ENCODE data around the gene CD59. TPM values are rescaled to one million over a fixed set of nuclear protein-coding genes. Genes with fewer than 3 reads are reported as not detected.

Gene CD59, protein sequence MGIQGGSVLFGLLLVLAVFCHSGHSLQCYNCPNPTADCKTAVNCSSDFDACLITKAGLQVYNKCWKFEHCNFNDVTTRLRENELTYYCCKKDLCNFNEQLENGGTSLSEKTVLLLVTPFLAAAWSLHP
- total RNA-seq (2016; rRNA removed; fragmentation: Illumina TruSeq; extraction: Trizol) (184 and 289 TPM in 2 replicates), polyA plus RNA-seq (2011; rRNA removed) (127 and 132 TPM in 2 replicates), polyA minus RNA-seq (2011; rRNA and poly(A)+ RNA removed; ENCODE audit: low replicate concordance) (118 and 499 TPM in 2 replicates), Bru-seq, nascent RNA (percentile 88 among the genes with signal in this experiment), BruChase-seq, experiment 1, labeled RNA remaining after a 6-hour chase (percentile 93 among the genes with signal in this experiment), BruChase-seq, experiment 2, labeled RNA remaining after a 2-hour chase (percentile 89 among the genes with signal in this experiment)
- 17.9 and 18.3 TPM in 2 replicates for total RNA-seq (2016; cell fraction: cytosol; rRNA removed; fragmentation: Illumina TruSeq; extraction: Trizol; ENCODE audit: low read depth)
- total RNA-seq (2016; cell fraction: insoluble cytoplasmic fraction; rRNA removed; fragmentation: Illumina TruSeq; extraction: Trizol), result 187 and 287 TPM in 2 replicates
- 57.6 and 59.8 TPM in 2 replicates for total RNA-seq (2016; cell fraction: membrane; rRNA removed; fragmentation: Illumina TruSeq; extraction: Trizol)
- total RNA-seq (2016; cell fraction: nucleus; rRNA removed; fragmentation: Illumina TruSeq; extraction: Trizol), result 207 and 235 TPM in 2 replicates
- 79.2 and 136 TPM in 2 replicates for polyA plus RNA-seq (2011; cell fraction: cytosol; rRNA removed)
- 35.8 and 50.3 TPM in 2 replicates for polyA plus RNA-seq (2011; cell fraction: nucleus; rRNA removed)
- 99.3 and 122 TPM in 2 replicates for polyA plus RNA-seq (2012)
- polyA plus RNA-seq (2016; cell fraction: cytosol; fragmentation: Illumina TruSeq; extraction: Trizol; ENCODE audit: low read depth), result 34.0 and 44.2 TPM in 2 replicates
- 136 and 153 TPM in 2 replicates for polyA plus RNA-seq (2016; cell fraction: insoluble cytoplasmic fraction; fragmentation: Illumina TruSeq; extraction: Trizol; ENCODE audit: low read depth)
- polyA plus RNA-seq (2016; cell fraction: membrane; fragmentation: Illumina TruSeq; extraction: Trizol; ENCODE audit: low read depth), result 35.5 and 37.5 TPM in 2 replicates
- 257 and 263 TPM in 2 replicates for polyA plus RNA-seq (2016; cell fraction: nucleus; fragmentation: Illumina TruSeq; extraction: Trizol; ENCODE audit: insufficient read depth, low read depth)
- polyA minus RNA-seq (2011; cell fraction: cytosol; rRNA and poly(A)+ RNA removed), result 42.6 and 62.0 TPM in 2 replicates
- polyA minus RNA-seq (2011; cell fraction: nucleus; rRNA and poly(A)+ RNA removed), result 31.4 and 43.6 TPM in 2 replicates
- long read RNA-seq, experiment 1, full-length matches to known transcripts, result 138 of 160 reads
- long read RNA-seq, experiment 1, partial matches to known transcripts, result 0 of 160 reads
- long read RNA-seq, experiment 1, other reads (novel, unspliced or antisense), result 22 of 160 reads
- long read RNA-seq, experiment 2, full-length matches to known transcripts, result 200 of 302 reads
- long read RNA-seq, experiment 2, partial matches to known transcripts, result 10 of 302 reads
- long read RNA-seq, experiment 2, other reads (novel, unspliced or antisense), result 92 of 302 reads

DNA sequence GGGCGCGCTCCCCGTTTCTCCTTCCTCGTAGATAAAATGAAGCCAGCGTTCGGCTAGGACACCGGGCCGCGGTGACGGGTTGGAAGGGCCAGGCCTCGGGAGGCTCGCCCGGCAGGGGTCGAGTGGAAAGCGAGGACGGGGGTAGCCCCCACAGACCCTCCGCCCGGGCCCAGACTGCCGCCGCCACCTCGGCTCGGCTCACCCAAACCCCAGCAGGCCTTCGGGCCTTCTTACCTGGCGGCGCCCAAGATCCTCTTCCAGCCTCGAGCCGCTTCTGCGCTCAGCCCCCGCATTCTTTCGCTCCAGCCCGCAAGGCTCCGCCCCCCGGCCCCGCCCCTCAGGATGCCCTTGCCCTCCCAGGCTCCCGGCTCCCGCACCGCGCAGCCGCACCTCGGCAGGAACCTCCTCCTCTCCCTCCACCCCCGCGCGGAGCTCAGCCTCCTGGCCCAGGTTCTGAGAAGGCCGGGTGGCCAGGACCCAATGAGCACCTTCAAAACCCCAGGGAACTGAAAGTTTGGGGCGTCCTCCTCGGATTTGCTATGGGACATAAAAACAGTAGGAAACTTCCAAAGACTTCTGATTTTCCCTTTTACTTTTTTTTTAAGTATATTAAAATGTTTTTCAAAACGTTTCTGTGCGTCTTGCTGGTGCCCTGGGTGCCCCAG lies at the start of gene CD59:
Gene CD59 (minus strand): TSS at position 276 of the 665 bp plus-strand sequence. CDS start 13,978 bp downstream, outside the sequence.
- no peak for FAIRE-seq
- Histone ChIP-seq H3K36me3 (replicated peaks in 1 of 2; ENCODE audit: control insufficient read depth in 1 of 2, insufficient read depth in 2 of 2, low read length in 2 of 2) (no peaks in the 10 kb centered on the region; a peak in 1 of 5 replicates), H3K4me3 (replicated peaks in 1 of 3; ENCODE audit: insufficient read depth in 1 of 3, low read depth in 2 of 3, low read length in 3 of 3) (peak within 1 kb of the TSS; percentile 80 to 93 (median 92)), H3K27me3 (ENCODE audit: control insufficient read depth in 1 of 2, insufficient read depth in 2 of 2, low read length in 2 of 2) (no peaks in the 10 kb centered on the region; a peak in 1 of 5 replicates), H3K9me3 (ENCODE audit: low read length) (no peaks in the 10 kb centered on the region), H3K9ac (ENCODE audit: insufficient read depth, low read depth, low read length) (peak within 1 kb of the TSS; percentile 88), H3K27ac (ENCODE audit: extremely low read length, insufficient read depth, low read length) (peak within 1 kb of the TSS; percentile 84), H3K4me1 (ENCODE audit: insufficient read depth, low read length) (peaks cover 57% of the 10 kb centered on the region), H3K4me2 (ENCODE audit: low read depth, low read length) (peak within 1 kb of the TSS; percentile 99), H4K20me1 (ENCODE audit: insufficient read depth, low read length) (0 out of 2 replicates have a peak, but pooled peaks cover 7% of the 10 kb centered on the region), H2AFZ (ENCODE audit: low read length) (peak within 1 kb of the TSS; percentile 66), H3K79me2 (ENCODE audit: insufficient read depth, low read length) (peaks cover 38% of the 10 kb centered on the region)
- WGBS (ENCODE audit: low lambda C conversion rate), result 1% methylated on average over 23 of the region's 48 CpGs
- intact Hi-C loops (cut with micrococcal nuclease; ENCODE audit: unreplicated experiment) (loop anchor here (5.0 kb wide), 1 partner anchor 36 kb away; the partner anchor contains the start of gene FBXO3), in situ Hi-C loops (cut with HindIII; ENCODE audit: extremely low pct_ligation_motif_present, low pct_unique_long_range_greater_than_20kb) (no loop called here)
- ATAC-seq, result peak; percentile 95
- ChIA-PET POLR2A (interaction anchor here (0.6 to 3.3 kb wide), 13 partner anchors 12 to 575 kb away, joined by 3 to 63 read pairs (median 6); partner anchors contain the start of genes C11orf91 and CSTF3), CTCF (ENCODE audit: low intra/inter-chr PET ratio, low total read pairs) (no interaction called here)
- BruUV-seq (replicated peaks), result no TSS peak
- peak; percentile 85 for DNase-seq (ENCODE audit: low spot score)
- TF ChIP-seq ZSCAN20 (CRISPR knock-in tag; IDR thresholded peaks at IDR 0.05; ENCODE audit: borderline replicate concordance) (peak; percentile 76; the same call in 1 of the 2 replicates), KDM5B (CRISPR knock-in tag; IDR thresholded peaks at IDR 0.05; ENCODE audit: borderline replicate concordance) (peak; percentile 89; the same call in 1 of the 2 replicates), ZFX (CRISPR knock-in tag; IDR thresholded peaks at IDR 0.05; ENCODE audit: low read depth) (peak; percentile 92)
- TF ChIP-seq, protein P1, sequence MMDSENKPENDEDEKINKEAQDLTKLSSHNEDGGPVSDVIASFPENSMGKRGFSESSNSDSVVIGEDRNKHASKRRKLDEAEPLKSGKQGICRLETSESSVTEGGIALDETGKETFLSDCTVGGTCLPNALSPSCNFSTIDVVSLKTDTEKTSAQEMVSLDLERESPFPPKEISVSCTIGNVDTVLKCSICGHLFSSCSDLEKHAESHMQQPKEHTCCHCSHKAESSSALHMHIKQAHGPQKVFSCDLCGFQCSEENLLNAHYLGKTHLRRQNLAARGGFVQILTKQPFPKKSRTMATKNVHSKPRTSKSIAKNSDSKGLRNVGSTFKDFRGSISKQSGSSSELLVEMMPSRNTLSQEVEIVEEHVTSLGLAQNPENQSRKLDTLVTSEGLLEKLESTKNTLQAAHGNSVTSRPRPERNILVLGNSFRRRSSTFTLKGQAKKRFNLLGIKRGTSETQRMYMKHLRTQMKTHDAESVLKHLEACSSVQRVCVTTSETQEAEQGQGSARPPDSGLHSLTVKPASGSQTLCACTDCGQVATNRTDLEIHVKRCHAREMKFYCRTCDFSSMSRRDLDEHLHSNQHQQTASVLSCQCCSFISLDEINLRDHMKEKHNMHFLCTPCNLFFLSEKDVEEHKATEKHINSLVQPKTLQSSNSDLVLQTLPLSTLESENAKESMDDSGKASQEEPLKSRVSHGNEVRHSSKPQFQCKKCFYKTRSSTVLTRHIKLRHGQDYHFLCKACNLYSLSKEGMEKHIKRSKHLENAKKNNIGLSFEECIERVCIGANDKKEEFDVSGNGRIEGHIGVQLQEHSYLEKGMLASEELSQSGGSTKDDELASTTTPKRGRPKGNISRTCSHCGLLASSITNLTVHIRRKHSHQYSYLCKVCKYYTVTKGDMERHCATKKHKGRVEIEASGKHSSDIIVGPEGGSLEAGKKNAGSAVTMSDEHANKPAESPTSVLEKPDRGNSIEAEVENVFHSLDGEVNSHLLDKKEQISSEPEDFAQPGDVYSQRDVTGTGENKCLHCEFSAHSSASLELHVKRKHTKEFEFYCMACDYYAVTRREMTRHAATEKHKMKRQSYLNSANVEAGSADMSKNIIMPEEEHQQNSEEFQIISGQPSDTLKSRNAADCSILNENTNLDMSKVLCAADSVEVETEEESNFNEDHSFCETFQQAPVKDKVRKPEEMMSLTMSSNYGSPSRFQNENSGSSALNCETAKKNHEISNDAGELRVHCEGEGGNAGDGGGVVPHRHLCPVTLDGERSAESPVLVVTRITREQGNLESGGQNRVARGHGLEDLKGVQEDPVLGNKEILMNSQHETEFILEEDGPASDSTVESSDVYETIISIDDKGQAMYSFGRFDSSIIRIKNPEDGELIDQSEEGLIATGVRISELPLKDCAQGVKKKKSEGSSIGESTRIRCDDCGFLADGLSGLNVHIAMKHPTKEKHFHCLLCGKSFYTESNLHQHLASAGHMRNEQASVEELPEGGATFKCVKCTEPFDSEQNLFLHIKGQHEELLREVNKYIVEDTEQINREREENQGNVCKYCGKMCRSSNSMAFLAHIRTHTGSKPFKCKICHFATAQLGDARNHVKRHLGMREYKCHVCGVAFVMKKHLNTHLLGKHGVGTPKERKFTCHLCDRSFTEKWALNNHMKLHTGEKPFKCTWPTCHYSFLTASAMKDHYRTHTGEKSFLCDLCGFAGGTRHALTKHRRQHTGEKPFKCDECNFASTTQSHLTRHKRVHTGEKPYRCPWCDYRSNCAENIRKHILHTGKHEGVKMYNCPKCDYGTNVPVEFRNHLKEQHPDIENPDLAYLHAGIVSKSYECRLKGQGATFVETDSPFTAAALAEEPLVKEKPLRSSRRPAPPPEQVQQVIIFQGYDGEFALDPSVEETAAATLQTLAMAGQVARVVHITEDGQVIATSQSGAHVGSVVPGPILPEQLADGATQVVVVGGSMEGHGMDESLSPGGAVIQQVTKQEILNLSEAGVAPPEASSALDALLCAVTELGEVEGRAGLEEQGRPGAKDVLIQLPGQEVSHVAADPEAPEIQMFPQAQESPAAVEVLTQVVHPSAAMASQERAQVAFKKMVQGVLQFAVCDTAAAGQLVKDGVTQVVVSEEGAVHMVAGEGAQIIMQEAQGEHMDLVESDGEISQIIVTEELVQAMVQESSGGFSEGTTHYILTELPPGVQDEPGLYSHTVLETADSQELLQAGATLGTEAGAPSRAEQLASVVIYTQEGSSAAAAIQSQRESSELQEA (CRISPR knock-in tag; IDR thresholded peaks at IDR 0.05; ENCODE audit: not compliant biosample characterization), result no peak
- TF ChIP-seq, protein P2, sequence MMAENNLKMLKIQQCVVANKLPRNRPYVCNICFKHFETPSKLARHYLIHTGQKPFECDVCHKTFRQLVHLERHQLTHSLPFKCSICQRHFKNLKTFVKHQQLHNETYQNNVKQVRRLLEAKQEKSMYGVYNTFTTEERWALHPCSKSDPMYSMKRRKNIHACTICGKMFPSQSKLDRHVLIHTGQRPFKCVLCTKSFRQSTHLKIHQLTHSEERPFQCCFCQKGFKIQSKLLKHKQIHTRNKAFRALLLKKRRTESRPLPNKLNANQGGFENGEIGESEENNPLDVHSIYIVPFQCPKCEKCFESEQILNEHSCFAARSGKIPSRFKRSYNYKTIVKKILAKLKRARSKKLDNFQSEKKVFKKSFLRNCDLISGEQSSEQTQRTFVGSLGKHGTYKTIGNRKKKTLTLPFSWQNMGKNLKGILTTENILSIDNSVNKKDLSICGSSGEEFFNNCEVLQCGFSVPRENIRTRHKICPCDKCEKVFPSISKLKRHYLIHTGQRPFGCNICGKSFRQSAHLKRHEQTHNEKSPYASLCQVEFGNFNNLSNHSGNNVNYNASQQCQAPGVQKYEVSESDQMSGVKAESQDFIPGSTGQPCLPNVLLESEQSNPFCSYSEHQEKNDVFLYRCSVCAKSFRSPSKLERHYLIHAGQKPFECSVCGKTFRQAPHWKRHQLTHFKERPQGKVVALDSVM (CRISPR knock-in tag; IDR thresholded peaks at IDR 0.05), result peak; percentile 52; the same call in 1 of the 2 replicates

Data from HepG2 (cell line).